GM12878 (cell line): ENCODE data around the gene ARMH1. TPM values are rescaled to one million over a fixed set of nuclear protein-coding genes. Genes with fewer than 3 reads are reported as not detected.
A peak's percentile ranks its signal among the peaks of the same experiment; 100 is the strongest.

Experiments used
- ATAC-seq: fragments of 200-7000 bp; cut with Tn5 transposase; 3 replicates; pipeline ENCODE4 v1.9.1; 2020; ENCODE audit warnings: mild to moderate bottlenecking, moderate library complexity
- BruUV-seq: library from RNA; stranded (reverse); fragments of 400-500 nt; replicated peaks from 2 replicates; lab custom pipeline; 2021; lab: Mats Ljungman, UMichigan
- CTCF ChIA-PET: fragments of 300-600 bp; sonication (Branson Sonifier 250); formaldehyde crosslinking; extraction: SDS; loops from one replicate; lab custom pipeline; 2021; ENCODE audit warnings: inconsistent platforms; lab: Yijun Ruan, JAX
- POLR2A ChIA-PET: fragments of 350-600 bp; formaldehyde crosslinking; extraction: SDS; loops from one replicate; lab custom pipeline; 2021; ENCODE audit warnings: inconsistent platforms; lab: Charles Lee
- RAD21 ChIA-PET: fragments of 300-600 bp; sonication (Branson Sonifier 250); formaldehyde crosslinking; loops from one replicate; lab custom pipeline; 2023; ENCODE audit warnings: antibody characterized with exemption; ENCODE audit not compliant: unreplicated experiment; lab: Charles Lee
- SMC1A ChIA-PET: fragments of 300-600 bp; sonication (Branson Sonifier 250); formaldehyde crosslinking; loops from one replicate; lab custom pipeline; 2023; ENCODE audit not compliant: unreplicated experiment, uncharacterized antibody; lab: Charles Lee
- DNase-seq: peaks from one replicate; pipeline ENCODE4 v3.0.0-alpha.2; 2011; ENCODE audit warnings: low read depth, low spot score
- FAIRE-seq: peaks from 3 replicates; lab custom pipeline; 2011; peaks lifted over from hg19 to GRCh38; lab: Jason Lieb, UNC
- H2AFZ ChIP-seq: 2 replicates; pipeline ENCODE4 v1.6.0; 2011; ENCODE audit warnings: low read depth, low read length, control low read depth; ENCODE audit not compliant: control insufficient read depth
- H3K27ac ChIP-seq: 2 replicates; pipeline ENCODE4 v1.5.1; 2011; ENCODE audit warnings: control low read depth; ENCODE audit not compliant: control insufficient read depth, insufficient read depth
- H3K27me3 ChIP-seq, 2 experiments: replicated peaks in 1 of 2; 2 replicates each; pipeline versions ENCODE4 v1.6.0 to v1.6.1; 2011; ENCODE audit warnings: low read length in 1 of 2; ENCODE audit not compliant: control insufficient read depth in 2 of 2, insufficient read depth in 2 of 2
- H3K36me3 ChIP-seq, 2 experiments: 2 replicates each; pipeline ENCODE4 v1.5.1; 2011; ENCODE audit warnings: low read length in 1 of 2; ENCODE audit not compliant: control insufficient read depth in 2 of 2, insufficient read depth in 2 of 2
- H3K4me1 ChIP-seq: 2 replicates; pipeline ENCODE4 v1.6.1; 2011; ENCODE audit warnings: mild to moderate bottlenecking, low read length, moderate library complexity, mixed read lengths; ENCODE audit not compliant: control insufficient read depth, insufficient read depth
- H3K4me2 ChIP-seq: 2 replicates; pipeline ENCODE4 v1.6.0; 2011; ENCODE audit warnings: control low read depth; ENCODE audit not compliant: control insufficient read depth, insufficient read depth
- H3K4me3 ChIP-seq: fragments of 200-600 bp; sonication (generic); 2 replicates; pipeline ENCODE4 v1.5.1; 2016
- H3K79me2 ChIP-seq: 2 replicates; pipeline ENCODE4 v1.6.0; 2011; ENCODE audit warnings: low read length; ENCODE audit not compliant: control insufficient read depth, insufficient read depth
- H3K9ac ChIP-seq: 2 replicates; pipeline ENCODE4 v1.8.0; 2011; ENCODE audit warnings: low read length, control low read depth, mixed read lengths; ENCODE audit not compliant: control insufficient read depth, insufficient read depth
- H3K9me3 ChIP-seq: replicated peaks from 3 replicates; pipeline ENCODE4 v1.5.1; 2011; ENCODE audit warnings: mild to moderate bottlenecking, low read length; ENCODE audit not compliant: control insufficient read depth, insufficient read depth
- H4K20me1 ChIP-seq: 2 replicates; pipeline ENCODE4 v1.6.0; 2011; ENCODE audit not compliant: control insufficient read depth, insufficient read depth
- BHLHE40 ChIP-seq, 2 experiments: fragments of 450-650 bp in 1 of 2; IDR thresholded peaks; 2 replicates each; pipeline ENCODE4 v1.6.1; 2011 to 2017; ENCODE audit warnings: low read depth in 2 of 2, borderline replicate concordance in 1 of 2, improper control_type of control experiment in 1 of 2, low read length in 1 of 2, mild to moderate bottlenecking in 1 of 2
- CHD2 ChIP-seq: IDR thresholded peaks from 2 replicates; pipeline ENCODE4 v1.6.1; 2011; ENCODE audit warnings: low read depth, low read length, improper control_type of control experiment, borderline replicate concordance
- EGR1 ChIP-seq, 2 experiments: IDR thresholded peaks; 1 replicate in 1 of 2; 2 replicates in 1 of 2; pipeline ENCODE4 v1.6.1; 2011 to 2012; ENCODE audit warnings: low read depth in 2 of 2, low read length in 2 of 2, borderline replicate concordance in 1 of 2, mild to moderate bottlenecking in 1 of 2, moderate library complexity in 1 of 2
- ELK1 ChIP-seq: IDR thresholded peaks from 2 replicates; pipeline ENCODE4 v1.6.1; 2012; ENCODE audit warnings: low read depth, low read length, improper control_type of control experiment
- ESRRA ChIP-seq: IDR thresholded peaks from 2 replicates; pipeline ENCODE4 v1.6.1; 2012; ENCODE audit warnings: mild to moderate bottlenecking, low read length, improper control_type of control experiment
- IRF4 ChIP-seq: IDR thresholded peaks from 2 replicates; pipeline ENCODE4 v1.6.1; 2011; ENCODE audit warnings: low read depth, low read length
- MAX ChIP-seq: IDR thresholded peaks from 2 replicates; pipeline ENCODE4 v1.6.1; 2012; ENCODE audit warnings: low read depth, low read length, improper control_type of control experiment
- MTA2 ChIP-seq: fragments of 450-650 bp; IDR thresholded peaks from 2 replicates; pipeline ENCODE4 v1.6.1; 2016; ENCODE audit warnings: low read depth, mild to moderate bottlenecking, moderate library complexity
- POU2F2 ChIP-seq: IDR thresholded peaks from 3 replicates; pipeline ENCODE4 v1.6.1; 2011; ENCODE audit warnings: low read depth, mild to moderate bottlenecking, low read length, borderline replicate concordance
- SPI1 ChIP-seq: IDR thresholded peaks from 2 replicates; pipeline ENCODE4 v1.6.1; 2011; ENCODE audit warnings: low read depth, mild to moderate bottlenecking, low read length, moderate library complexity, borderline replicate concordance; ENCODE audit not compliant: insufficient read depth
- SREBF2 ChIP-seq: IDR thresholded peaks from 2 replicates; pipeline ENCODE4 v1.6.1; 2012; ENCODE audit warnings: mild to moderate bottlenecking, low read length
- ZBTB11 ChIP-seq: fragments of 450-650 bp; formaldehyde crosslinking; IDR thresholded peaks from 2 replicates; pipeline ENCODE4 v1.5.0; 2022; ENCODE audit warnings: mild to moderate bottlenecking, missing genetic modification characterization
- ZNF622 ChIP-seq: fragments of 450-650 bp; IDR thresholded peaks from 2 replicates; pipeline ENCODE4 v1.6.1; 2017; ENCODE audit warnings: mild to moderate bottlenecking, inconsistent platforms
- ZNF687 ChIP-seq: fragments of 450-650 bp; IDR thresholded peaks from 2 replicates; pipeline ENCODE4 v1.6.1; 2017; ENCODE audit warnings: mild to moderate bottlenecking, moderate library complexity
- WGBS: methylation state at CpG from one replicate; pipeline ENCODE4 v1.1.6; 2016; ENCODE audit warnings: low lambda C conversion rate; ENCODE audit not compliant: insufficient replicate concordance, insufficient coverage; ENCODE audit errors: missing lambda C conversion rate; 5-methylcytosine and 5-hydroxymethylcytosine counted together
- in situ Hi-C: fragments of 300-500 bp; cut with MboI; formaldehyde crosslinking; loops from 9 replicates; pipeline ENCODE4 v1.14.3; 2018; ENCODE audit warnings: mixed read lengths
- intact Hi-C: fragments of 100-400 bp; cut with micrococcal nuclease; formaldehyde crosslinking; loops from one replicate; pipeline ENCODE4 v1.14.2; 2022; ENCODE audit not compliant: unreplicated experiment
- polyA plus RNA-seq, 11 experiments: library from polyadenylated mRNA; depleted of rRNA in 4 of 11; unstranded in 6 of 11; stranded (reverse) in 5 of 11; fragments of >200 nt; fragmentation: Nextera tagmentation in 4 of 11; fragmentation: Illumina TruSeq in 1 of 11; extraction: Ambion mirVana in 4 of 11; extraction: Trizol in 1 of 11; gene quantifications; 1 replicate in 1 of 11; 2 replicates in 10 of 11; pipeline versions ENCODE4 v1.2.1 to v1.2.3, GENCODE V29; 2011 to 2016; ENCODE audit warnings: inconsistent platforms in 2 of 11, missing spikeins in 2 of 11, low read depth in 1 of 11
- total RNA-seq, 4 experiments: library from RNA; depleted of rRNA in 3 of 4; stranded (reverse); fragments of >200 nt in 3 of 4; fragmentation: Illumina TruSeq in 1 of 4; extraction: Trizol in 1 of 4; gene quantifications; 2 replicates each; pipeline versions ENCODE4 v1.2.1 to v1.2.3, GENCODE V29; 2013 to 2021

Gene ARMH1
- total and polyA plus RNA-seq, 10 of the 15 experiments (the other 5 are each of a cell fraction or from before 2014, with no cell fraction given), result 0.93 to 43.9 (median 8.2) TPM

GRCh38 chr1:44757420-44757819 lies 82.9 kb downstream of the ARMH1 start:
- Histone ChIP-seq H3K4me3 (no peak overlapping the region), H3K4me1 (peaks cover 14% of the 10 kb centered on the region), H3K9ac (0 out of 2 replicates have a peak overlapping the region, but pooled peaks have one; percentile 33), H3K36me3 (peaks cover 50 to 61% of the 10 kb centered on the region in 2 experiments), H3K79me2 (no peaks in the 10 kb centered on the region), H3K4me2 (peak overlapping the region; percentile 36; the same call in 1 of the 2 replicates), H3K27me3 (no peaks in the 10 kb centered on the region), H4K20me1 (no peaks in the 10 kb centered on the region), H3K9me3 (no peaks in the 10 kb centered on the region), H2AFZ (peak overlapping the region; percentile 40), H3K27ac (peak overlapping the region; percentile 65)
- RAD21 ChIA-PET, result no interaction called here
- in situ Hi-C loops, result no loop called here
- SMC1A ChIA-PET, result no interaction called here
- CTCF ChIA-PET, result no interaction called here
- ATAC-seq, result peak; percentile 81
- no peak for FAIRE-seq
- intact Hi-C loops, result no loop called here
- 0% methylated on average over 2 of the region's 2 CpGs for WGBS
- POLR2A ChIA-PET, result no interaction called here
- no peak for DNase-seq
- BruUV-seq, result no TSS peak
- TF ChIP-seq IRF4 (no peak), ZBTB11 (no peak), POU2F2 (peak; percentile 78; the same call in 2 of the 3 replicates), MTA2 (no peak), ZNF622 (no peak), ESRRA (no peak), ZNF687 (peak; percentile 87), SREBF2 (no peak), MAX (0 out of 2 replicates have a peak, but pooled peaks have one; percentile 42), SPI1 (peak; percentile 42), EGR1 (IDR thresholded peaks at IDR 0.05; ENCODE audit: borderline replicate concordance in 1 of 2, low read depth in 2 of 2, low read length in 2 of 2) (no peak), ELK1 (0 out of 2 replicates have a peak, but pooled peaks have one; percentile 31), BHLHE40 (IDR thresholded peaks at IDR 0.05; ENCODE audit: borderline replicate concordance in 1 of 2, low read depth in 2 of 2, low read length in 1 of 2) (peak; percentile 12 to 25; a peak in 1 of 4 replicates), CHD2 (no peak)
